GM19395 (cell line): ENCODE results near the gene ARPC2.
A peak's percentile ranks its signal among the peaks of the same experiment; 100 is the strongest.

Experiments used
- ATAC-seq: cut with Tn5 transposase; IDR thresholded peaks from one replicate; pipeline ENCODE4 v1.9.1; 2021; ENCODE audit warnings: mild to moderate bottlenecking, moderate library complexity; ENCODE audit not compliant: unreplicated experiment

The ARPC2 gene

DNA sequence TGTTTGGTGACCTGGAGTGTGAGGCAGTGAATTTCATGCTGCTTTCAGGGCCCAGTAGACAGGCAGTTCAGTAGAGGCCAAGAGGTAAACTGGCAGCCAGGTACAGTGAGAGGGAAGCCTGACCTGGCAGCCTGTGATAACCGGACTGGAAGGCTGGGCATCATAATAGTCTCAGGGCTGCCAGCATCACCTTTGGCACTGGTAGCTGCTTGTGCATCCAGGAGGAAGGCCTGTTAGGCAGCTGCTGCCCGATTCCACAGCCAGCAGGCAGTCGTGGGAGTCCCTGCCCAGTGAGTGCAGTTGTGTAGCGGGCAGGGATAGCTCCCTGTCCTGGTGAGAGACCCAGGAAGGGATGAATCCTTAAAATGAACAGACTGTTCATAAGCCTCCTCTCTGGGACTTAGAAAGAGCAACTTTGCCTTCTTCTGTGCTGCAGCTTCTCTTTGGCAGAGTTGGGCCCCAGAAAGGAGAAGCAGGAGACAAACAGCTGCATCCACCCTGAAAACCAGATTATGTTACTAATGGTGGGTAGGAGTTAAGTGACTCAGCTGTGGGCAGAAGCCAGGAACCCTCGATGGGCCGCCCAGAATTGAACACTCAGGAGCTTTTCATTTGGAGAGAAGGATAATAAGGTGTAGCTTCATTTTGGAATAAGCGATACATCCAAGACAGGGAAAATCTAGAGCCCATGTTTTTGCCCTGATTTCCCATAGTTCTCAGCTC, 35.7 kb downstream of the ARPC2 start:
- no peak for ATAC-seq

DNA sequence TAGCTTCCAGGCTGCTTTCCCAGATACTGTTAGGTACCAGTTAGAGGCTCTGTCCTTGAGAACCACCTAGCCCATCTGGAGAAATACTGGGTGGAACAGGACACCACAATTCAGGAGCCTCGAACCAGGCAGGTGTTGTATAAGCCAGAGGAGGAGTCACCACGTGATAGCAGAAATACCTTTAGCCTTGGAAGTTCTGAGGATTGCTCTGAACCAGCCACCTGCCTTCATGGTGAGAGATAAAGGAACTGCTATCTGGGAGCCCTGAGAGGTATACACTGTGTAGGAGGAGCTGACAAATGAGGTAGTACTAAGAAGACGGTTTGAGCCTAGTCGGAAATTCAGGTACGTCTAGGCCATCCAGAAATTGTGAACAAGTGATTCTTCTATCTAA, 36.2 kb downstream of the ARPC2 start:
- no peak for ATAC-seq

DNA sequence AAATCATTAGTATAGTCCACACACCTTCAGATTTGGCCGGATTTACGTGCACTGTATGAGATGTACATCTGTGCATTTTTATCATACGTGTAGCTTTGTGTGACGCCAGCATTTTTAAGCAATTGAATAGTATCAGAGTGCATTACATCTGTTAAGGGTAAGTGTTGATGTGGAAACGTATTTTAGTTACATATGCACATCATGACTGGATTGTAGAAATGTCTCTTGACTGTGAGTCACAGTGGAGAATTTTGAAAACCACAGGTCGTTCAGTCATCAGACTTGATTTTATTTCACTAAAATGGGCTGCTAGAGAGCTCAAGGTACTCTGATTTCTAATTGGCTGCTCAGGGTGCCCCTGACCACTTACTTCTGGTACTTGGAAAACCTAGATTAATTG, 38.5 kb downstream of the ARPC2 start:
- ATAC-seq = no peak

DNA sequence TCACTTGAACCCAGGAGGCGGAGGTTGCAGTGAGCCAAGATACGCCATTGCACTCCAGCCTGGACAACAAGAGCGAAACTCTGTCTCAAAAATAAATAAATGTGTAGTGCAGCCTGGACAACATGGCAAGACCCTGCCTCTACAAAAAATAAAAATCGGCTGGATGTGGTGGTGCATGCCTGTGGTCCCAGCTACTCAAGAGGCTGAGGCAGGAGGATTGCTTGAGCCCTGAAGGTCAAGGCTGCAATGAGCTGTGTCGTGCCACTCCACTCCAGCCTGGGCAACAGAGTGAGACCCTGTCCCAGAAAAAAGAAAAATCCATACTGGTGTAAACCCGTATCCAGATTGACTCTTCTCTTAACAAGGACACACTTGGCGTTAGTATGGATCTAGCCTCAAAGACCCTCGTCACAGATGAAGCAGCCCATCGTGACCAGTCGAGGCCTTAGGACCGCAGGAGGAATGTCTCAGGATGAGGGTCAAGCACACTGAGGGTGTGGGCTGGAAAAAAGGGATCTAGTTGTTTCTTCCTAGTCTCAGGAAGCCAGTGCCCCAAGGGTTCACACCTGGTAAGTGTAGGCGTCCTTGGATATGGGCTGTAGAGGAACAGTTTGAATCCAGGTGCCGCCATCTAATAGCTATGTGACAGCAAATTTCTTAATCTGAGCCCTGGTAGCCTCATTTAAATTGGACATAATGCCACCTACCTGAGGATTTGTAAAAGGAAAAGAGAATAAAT, 39.8 kb downstream of the ARPC2 start:
- ATAC-seq = peak; percentile 1

DNA sequence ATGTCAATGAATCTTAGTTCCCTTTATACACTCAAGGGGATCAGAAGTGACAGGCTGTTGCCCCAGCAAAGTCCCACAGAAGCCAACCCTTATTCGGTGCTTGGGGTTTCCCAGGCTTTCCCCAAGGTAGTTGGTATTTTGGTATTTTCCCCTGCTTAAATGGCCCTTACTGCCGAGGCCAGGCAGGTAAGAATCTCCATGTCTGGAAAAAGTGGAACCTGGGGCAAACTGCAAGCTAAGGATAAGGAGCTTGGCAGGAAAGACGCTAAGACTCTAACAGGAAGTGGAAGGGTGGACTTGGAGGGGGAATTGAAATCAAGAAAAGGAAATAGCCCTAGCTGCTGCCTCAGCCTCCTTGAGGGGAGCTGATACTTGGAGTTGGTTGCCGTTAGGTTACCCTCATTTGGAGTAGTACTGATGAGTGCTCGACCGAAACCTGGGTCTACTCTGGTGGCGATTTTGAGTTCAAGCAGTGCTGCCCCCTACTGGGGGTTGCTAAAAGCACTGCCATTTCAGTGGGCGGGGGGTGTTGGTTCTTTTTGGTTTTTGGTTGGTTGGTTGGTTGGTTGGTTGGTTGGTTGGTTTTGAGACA, 40.5 kb downstream of the ARPC2 start:
- peak; percentile 83 for ATAC-seq

DNA sequence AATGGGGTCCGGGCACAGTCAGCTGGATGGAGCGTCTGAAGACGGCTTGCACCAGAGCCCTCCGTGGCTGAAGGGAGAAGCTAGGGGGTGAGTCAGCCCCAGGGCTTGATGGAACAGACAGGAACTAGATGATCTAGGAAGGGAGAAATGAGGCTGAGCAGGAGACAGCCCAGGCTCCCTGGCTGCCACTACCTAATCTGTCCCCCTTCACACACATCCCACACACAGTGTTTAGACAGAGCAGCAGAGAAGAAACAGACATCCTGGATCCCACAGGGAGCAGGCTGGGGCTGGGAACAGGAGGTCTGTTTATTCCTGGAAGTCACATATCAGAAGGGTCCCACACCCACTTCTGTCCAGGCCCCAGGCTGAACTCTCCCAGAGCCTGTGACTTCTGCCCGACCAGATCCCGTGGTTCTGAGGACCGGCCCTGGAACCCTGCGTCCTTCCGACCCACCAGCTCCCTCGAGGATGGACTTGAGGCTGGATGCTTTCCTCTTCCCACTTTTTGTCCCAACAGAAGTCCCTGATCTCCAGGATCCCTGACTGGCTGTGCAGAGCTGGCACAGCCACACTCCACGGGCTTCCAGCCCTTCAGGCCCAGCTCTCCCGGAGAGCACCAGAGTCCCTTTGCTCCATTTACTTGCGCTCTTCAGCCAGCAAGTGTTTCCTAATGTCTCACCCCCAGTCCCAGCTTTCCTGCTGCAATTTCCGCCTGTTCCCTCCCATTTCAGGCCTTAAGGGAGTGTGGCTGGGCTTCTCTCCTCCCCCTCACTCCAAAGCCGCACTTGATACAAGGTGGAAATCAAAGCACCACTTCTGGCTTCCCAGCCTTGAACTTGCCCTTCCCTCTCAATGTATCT, 42.3 kb downstream of the ARPC2 start:
- ATAC-seq = no peak

DNA sequence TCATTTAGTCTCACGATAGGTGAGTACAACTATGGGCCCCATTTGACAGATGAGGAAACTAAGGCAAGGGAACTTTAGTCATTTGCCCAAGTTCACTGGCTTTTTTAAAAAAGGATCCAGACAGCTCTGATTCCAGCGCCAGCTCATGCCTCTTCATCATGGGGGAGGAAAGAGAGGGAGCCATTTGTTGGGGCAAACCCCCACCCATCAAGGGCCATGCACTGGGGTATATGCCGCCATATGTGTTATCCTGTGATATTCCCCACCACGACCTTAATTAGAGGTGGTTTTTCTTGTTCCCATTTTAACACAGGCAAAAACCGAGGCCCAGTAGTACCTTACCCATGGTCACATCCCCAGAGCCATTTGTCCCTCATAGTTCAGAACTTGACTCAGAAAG, 43.2 kb downstream of the ARPC2 start:
- ATAC-seq = no peak

DNA sequence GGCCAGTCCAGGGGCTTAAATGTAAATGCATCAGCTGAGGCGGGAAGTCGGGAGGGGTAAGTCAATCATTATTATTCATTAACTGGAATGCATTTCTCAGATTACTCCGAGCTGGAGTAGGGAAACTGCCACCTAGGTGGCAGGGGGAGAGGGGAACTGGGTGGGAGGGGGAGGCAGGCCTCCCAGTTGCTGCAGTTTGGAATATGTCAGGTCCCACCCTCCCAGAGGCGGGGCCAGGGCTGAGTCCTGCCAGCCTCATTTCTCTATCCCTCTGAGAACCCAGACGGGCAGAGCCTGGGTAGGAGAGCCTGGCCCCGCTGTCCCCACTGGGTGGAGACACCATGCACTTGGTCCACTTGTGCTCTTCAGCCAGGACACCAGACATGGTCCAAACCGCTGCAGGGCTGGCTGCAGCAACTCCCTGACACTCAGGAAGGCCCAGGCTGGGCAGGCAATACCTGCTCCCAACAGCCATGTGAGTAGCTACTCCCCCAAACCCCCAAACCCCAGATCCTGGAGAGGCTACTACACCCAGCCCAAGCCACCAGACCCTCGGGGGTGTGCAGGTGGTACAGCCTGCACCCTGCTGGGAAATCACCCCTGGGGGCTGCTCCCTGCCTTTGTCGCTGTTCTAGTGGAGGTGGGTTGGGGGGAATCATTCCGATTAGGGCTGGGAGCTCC, 43.9 kb downstream of the ARPC2 start, which contains the start of gene GPBAR1:
TSS of gene GPBAR1 (plus strand) at position 274 of the 681 bp plus-strand sequence. CDS start 1,710 bp downstream, outside the sequence.
- ATAC-seq = no peak

DNA sequence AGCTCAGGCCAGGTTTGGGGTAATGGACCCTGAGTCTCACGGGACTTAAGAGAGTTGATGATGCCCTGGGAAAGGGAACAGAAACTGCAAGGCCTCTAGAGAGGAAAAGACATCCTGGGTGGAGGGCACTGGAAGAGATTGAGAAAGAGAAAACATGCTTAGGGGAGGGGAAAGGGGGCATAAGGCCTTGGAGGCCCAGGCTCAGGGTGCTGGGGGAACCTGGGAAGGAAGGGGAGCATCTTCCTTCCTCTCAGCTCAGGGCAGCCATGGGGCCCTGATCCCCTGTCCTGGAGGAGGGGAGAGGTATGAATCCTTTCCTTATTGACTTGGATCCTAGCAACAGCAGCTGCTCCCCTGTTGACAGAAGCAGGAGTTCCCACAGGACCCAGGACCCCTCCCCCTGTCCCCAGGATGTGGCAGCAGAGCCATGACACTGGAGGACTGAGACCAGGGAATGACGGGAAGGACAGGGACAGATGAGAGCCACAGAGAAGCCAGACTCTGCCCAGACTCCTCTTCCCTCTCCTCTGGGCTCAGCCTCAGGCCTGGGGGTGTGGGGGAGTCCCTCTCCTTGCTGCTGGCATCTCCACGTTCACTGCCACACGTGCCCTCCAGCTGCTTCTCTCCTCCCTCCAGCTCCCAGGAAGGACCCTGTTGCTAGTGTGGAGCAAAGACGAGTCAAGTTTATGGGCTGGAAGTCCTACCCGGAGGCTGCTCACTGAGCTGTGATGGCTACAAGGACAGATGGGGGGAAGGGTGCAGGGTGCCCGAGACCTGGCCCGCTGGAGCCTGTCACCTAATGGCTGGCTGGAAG, 44.6 kb downstream of the ARPC2 start:
- ATAC-seq = no peak

DNA sequence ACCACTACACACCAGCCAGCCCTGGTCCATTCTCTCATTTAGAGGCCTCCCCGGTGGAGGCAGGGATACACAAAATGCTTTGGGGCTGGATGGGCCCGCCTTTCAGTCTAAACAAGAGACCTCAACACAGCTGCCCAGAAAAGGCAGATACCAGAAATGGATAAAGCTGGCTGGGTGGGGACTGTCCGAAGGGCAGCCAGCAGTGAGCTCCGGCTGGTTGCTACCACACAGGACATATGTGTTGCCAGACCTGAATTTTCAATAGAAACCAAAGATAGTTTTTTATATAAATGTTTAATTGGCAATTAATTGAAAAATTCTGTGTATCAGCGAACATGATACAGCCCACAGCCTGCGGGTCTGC, 45.2 kb downstream of the ARPC2 start:
- ATAC-seq = no peak

DNA sequence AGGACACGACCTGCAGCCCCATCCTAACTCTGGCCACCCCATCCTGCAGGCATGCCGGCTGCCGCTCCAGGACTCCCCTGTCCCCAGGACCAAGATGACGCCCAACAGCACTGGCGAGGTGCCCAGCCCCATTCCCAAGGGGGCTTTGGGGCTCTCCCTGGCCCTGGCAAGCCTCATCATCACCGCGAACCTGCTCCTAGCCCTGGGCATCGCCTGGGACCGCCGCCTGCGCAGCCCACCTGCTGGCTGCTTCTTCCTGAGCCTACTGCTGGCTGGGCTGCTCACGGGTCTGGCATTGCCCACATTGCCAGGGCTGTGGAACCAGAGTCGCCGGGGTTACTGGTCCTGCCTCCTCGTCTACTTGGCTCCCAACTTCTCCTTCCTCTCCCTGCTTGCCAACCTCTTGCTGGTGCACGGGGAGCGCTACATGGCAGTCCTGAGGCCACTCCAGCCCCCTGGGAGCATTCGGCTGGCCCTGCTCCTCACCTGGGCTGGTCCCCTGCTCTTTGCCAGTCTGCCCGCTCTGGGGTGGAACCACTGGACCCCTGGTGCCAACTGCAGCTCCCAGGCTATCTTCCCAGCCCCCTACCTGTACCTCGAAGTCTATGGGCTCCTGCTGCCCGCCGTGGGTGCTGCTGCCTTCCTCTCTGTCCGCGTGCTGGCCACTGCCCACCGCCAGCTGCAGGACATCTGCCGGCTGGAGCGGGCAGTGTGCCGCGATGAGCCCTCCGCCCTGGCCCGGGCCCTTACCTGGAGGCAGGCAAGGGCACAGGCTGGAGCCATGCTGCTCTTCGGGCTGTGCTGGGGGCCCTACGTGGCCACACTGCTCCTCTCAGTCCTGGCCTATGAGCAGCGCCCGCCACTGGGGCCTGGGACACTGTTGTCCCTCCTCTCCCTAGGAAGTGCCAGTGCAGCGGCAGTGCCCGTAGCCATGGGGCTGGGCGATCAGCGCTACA, 45.9 kb downstream of the ARPC2 start:
- no peak for ATAC-seq

DNA sequence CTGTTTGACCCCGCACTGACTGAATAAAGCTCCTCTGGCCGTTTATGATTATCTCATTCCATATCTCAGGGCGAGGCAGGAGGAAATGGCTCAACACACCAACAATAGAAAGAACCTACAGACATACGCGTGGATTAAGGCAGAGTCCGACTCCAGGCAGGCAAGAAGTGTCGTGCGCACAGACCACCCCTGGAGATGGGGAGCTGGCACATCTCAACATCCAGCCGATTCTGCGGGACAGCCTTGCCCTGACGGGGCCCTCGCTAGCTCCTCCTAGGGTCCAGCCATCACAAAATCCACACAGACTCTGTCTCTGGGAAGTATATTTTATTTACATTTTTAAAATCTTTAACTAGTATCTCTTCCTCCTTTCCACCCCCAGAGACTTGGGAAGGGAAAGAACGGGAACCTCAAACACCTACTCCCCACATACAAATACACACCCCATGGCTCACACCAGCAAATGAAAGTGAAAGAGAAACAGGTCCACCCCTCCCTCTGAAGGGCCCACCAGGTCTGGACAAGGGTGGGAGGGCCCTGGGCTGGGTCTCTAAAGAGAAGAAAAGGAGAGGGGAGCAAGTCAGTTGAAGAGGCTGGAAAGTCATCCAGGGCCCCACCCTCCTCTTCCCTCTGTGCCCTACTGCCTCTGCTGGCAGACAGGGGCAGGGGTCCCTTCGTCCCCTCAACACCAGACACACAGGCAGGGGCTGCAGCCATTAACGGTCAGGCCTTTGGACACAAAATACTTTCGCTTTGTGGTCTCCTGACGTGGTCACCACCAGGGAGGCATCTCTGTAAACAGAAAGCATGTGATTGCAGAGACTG, 47.0 kb downstream of the ARPC2 start:
- no peak for ATAC-seq

DNA sequence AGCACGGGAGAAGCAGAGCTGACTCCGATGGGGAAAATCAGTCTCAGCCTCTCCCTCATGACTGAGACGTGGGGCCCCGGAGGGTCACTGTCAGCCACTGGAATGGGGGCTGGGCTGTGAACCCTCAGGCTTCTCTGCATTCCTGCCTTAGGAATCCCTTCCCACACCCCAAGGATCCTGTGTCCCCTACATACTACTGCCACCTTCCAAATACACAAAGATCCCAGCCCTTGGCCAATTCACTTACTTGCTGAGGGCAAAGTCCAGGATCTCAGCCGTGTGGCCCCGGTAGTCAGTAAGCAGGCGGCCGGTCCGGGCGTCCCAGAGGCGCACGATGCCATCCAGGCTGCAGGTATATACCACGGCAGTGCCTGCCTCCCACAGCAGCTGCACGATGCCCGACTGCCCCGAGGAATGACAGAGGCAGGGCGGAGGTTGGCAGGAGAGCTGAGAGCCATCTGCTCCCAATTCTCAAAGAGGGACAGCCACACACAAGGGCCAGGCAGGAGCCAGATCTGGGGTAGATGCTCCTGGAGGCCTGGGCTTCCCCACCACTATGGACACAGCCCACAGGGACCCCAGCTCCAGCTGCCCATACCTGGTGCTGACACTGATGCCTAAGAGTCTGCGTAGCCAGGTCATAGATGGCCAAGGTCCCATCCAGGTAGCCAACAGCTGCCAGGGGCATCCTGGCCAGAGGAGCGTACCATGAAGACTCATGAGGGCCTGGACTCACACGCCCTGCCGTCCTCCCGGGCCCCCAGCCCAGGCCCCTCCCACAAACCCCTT, 48.0 kb downstream of the ARPC2 start:
- no peak for ATAC-seq

DNA sequence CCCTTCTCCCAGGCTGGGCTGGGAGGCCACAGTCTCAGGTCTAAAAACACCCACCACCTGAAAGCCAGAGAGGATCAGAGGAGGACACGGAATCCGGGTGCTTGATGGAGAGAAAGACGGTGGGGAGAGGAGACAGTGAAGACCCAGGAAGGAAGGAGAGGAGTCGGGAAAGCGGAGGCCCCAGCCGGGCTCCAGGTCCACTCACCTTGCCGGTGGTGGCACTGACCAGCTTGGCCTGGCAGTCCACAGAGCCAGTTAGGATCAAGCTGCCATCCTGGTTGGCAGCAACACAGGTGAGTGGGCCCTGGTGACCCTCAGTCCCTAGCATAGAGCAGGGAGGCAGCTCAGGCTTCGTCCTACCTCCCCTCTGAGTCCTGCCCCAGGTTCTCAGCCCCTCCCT, 48.6 kb downstream of the ARPC2 start:
- no peak for ATAC-seq

DNA sequence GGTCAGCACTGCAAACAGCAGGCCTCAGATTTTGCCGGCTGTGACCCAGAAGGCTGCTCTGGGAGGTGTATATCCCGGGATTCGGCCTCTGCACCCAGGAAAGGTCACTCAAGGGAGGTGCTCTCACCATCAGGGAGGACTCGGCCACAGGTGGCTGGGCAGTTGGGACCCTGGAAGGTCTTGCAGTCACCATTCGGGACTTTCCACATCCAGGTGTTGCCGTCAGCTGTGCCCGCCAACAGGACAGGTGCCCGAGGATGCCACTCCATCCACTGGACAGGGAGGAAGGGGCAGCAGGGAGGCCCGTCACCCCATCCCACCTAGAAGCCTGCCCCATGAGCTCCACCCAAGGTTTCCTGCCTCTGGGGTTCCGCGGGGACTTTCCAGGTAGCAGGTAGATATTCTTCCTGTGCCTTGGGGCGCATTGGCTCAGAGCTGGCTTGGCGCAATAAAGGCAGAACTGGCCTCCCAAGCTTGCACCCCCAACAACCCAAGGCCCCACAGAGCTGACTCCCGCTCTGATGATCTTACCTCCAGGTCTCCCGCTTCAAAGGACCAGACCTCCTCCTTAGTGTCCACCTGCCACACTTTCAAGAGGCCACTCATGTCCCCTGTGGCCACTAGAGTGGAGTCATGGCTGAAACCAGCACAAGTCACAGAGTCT, 49.5 kb downstream of the ARPC2 start:
- ATAC-seq = no peak

DNA sequence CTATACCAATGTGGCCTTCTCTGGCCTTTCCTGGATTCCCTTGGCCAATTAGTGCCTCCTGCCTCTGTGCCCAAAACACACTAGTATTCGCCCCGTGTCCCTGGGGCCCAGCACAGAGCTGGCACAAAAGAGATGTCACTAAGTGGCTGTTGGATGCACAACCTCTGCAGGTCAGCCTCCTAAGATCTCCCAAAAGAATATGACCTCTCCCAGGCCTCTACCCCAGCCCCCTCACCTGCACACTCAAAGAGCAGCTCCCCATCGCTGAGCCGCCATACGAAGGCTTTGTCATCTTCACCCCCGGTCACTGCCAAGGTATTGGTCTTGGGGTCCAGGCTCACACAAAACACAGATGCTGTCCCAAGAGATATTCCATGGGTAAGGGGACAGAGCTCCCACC, 50.3 kb downstream of the ARPC2 start:
- ATAC-seq = no peak
